DND-41 (cell line): ENCODE results near the gene SLC45A3.

Experiments
- ATAC-seq: fragments of 200-7000 bp; cut with Tn5 transposase; 3 replicates; pipeline ENCODE4 v1.9.1; 2021; ENCODE audit warnings: low read depth; ENCODE audit not compliant: insufficient read depth
- DNase-seq: peaks from one replicate; pipeline ENCODE4 v3.0.0-alpha.2; 2020
- H2AFZ ChIP-seq: 2 replicates; pipeline ENCODE4 v1.6.0; 2012; ENCODE audit warnings: low read depth, low read length
- H3K27ac ChIP-seq: 2 replicates; pipeline ENCODE4 v1.5.1; 2012; ENCODE audit warnings: low read length, inconsistent platforms
- H3K27me3 ChIP-seq: fragments of 200-600 bp; sonication (generic); 2 replicates; pipeline ENCODE4 v1.6.0; 2012; ENCODE audit warnings: low read length, mild to moderate bottlenecking, inconsistent platforms; ENCODE audit not compliant: insufficient read depth, poor library complexity
- H3K36me3 ChIP-seq: 2 replicates; pipeline ENCODE4 v1.5.1; 2012; ENCODE audit warnings: low read length, inconsistent platforms; ENCODE audit not compliant: insufficient read depth
- H3K4me1 ChIP-seq: 2 replicates; pipeline ENCODE4 v1.5.1; 2012; ENCODE audit warnings: mild to moderate bottlenecking, low read length; ENCODE audit not compliant: insufficient read depth
- H3K4me2 ChIP-seq: 2 replicates; pipeline ENCODE4 v1.6.0; 2012; ENCODE audit warnings: mild to moderate bottlenecking, moderate library complexity, low read length, inconsistent platforms; ENCODE audit not compliant: insufficient read depth
- H3K4me3 ChIP-seq, 2 experiments: fragments of 200-600 bp in 1 of 2; shearing (Covaris generic) in 1 of 2; 2 replicates each; pipeline ENCODE4 v1.5.1; 2012 to 2016; ENCODE audit warnings: inconsistent platforms in 2 of 2, low read length in 2 of 2, mild to moderate bottlenecking in 2 of 2, low read depth in 1 of 2, moderate library complexity in 1 of 2
- H3K79me2 ChIP-seq: 2 replicates; pipeline ENCODE4 v1.6.0; 2012; ENCODE audit warnings: low read length, inconsistent platforms; ENCODE audit not compliant: insufficient read depth
- H3K9ac ChIP-seq: 2 replicates; pipeline ENCODE4 v1.6.0; 2012; ENCODE audit warnings: low read depth, mild to moderate bottlenecking, inconsistent platforms, low read length, moderate library complexity
- H3K9me3 ChIP-seq: 2 replicates; pipeline ENCODE4 v1.5.1; 2012; ENCODE audit warnings: low read length, moderate library complexity, mild to moderate bottlenecking, inconsistent platforms; ENCODE audit not compliant: insufficient read depth, severe bottlenecking
- H4K20me1 ChIP-seq: 2 replicates; pipeline ENCODE4 v1.6.0; 2012; ENCODE audit warnings: low read length; ENCODE audit not compliant: insufficient read depth
- CTCF ChIP-seq: IDR thresholded peaks from 2 replicates; pipeline ENCODE4 v1.5.1; 2012; ENCODE audit warnings: borderline replicate concordance, low read length, moderate library complexity, mild to moderate bottlenecking; ENCODE audit not compliant: poor library complexity, severe bottlenecking; ENCODE audit errors: extremely low read depth
- EZH2 ChIP-seq: IDR thresholded peaks from 3 replicates; pipeline ENCODE4 v1.6.1; 2012; ENCODE audit warnings: borderline replicate concordance, low read depth, mild to moderate bottlenecking, moderate library complexity, low read length, inconsistent platforms; ENCODE audit not compliant: severe bottlenecking

Gene SLC45A3

GRCh38 chr1:205672970-205673369 is 7.3 kb downstream of the SLC45A3 start:
- H3K4me1 ChIP-seq: no peaks in the 10 kb centered on the region

GRCh38 chr1:205672395-205672889 is 7.9 kb downstream of the SLC45A3 start:
- TF ChIP-seq CTCF: no peak
- TF ChIP-seq EZH2: no peak
- Histone ChIP-seq H3K9me3 (no peaks in the 10 kb centered on the region), H3K4me3 (no peak overlapping the region), H3K36me3 (no peaks in the 10 kb centered on the region), H2AFZ (no peak overlapping the region), H3K79me2 (no peaks in the 10 kb centered on the region), H4K20me1 (peaks cover 8% of the 10 kb centered on the region), H3K9ac (no peak overlapping the region), H3K27ac (no peak overlapping the region), H3K27me3 (peaks cover 27% of the 10 kb centered on the region), H3K4me1 (no peaks in the 10 kb centered on the region), H3K4me2 (no peak overlapping the region)
- DNase-seq: no peak
- no peak for ATAC-seq

More at GRCh38 chr1:205672970-205673369, 7.3 kb downstream of the SLC45A3 start:
- Histone ChIP-seq H3K36me3 (no peaks in the 10 kb centered on the region), H2AFZ (no peak overlapping the region), H3K9ac (no peak overlapping the region), H3K4me2 (no peak overlapping the region), H3K4me3 (no peak overlapping the region), H3K27me3 (peaks cover 24% of the 10 kb centered on the region), H3K9me3 (no peaks in the 10 kb centered on the region), H3K79me2 (no peaks in the 10 kb centered on the region), H4K20me1 (peaks cover 8% of the 10 kb centered on the region), H3K27ac (no peak overlapping the region)
- DNase-seq: no peak
- ATAC-seq: no peak
- no peak for TF ChIP-seq CTCF
- no peak for TF ChIP-seq EZH2

DNA sequence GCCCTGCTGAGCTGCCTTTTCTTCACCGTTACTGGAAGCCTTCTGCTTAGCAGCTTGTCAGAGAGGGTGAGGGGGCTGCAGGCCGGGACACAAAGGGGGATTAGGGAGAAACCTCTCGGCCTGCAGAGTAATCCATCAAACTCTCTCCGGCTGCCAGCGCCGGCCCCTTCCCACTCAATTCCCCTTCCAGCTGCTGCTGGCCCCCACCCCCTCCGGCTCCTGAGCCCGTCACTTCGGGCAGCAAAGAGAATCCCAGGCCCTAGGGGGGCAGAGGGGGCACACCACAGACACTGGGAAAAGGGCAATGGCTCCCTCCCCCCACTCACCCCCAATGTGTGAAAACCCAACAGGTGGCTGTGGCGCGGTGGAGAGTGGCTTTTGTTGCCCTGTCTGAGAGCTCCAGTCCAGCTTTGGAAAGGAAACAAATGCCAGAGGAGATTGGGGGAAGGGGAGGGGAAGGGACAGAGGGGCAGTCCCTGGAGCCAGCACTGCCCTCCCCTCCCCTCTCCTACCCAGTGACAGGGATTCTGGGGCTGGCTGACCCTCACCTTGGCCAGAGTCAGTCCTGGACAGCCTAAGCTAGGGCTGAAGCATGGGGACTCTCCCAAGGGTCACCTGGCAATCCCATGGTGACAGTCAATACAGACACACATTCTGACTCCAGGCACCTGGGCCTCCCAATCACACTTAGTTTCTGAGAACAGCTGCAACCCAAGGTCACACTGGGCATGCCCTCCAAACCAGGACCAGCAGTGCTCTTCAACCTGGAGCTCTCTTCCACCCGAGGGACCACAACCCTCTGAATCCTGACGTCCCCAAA is 9.5 kb downstream of the SLC45A3 start:
- H3K4me3 ChIP-seq: no peak overlapping the region
- H3K36me3 ChIP-seq: no peaks in the 10 kb centered on the region
- DNase-seq (no peak), ATAC-seq (no peak)
- H2AFZ ChIP-seq: no peak overlapping the region
- H4K20me1 ChIP-seq: peaks cover 8% of the 10 kb centered on the region
- no peaks in the 10 kb centered on the region for H3K4me1 ChIP-seq
- H3K27me3 ChIP-seq: peaks cover 19% of the 10 kb centered on the region
- TF ChIP-seq EZH2 (no peak), CTCF (no peak)
- H3K27ac ChIP-seq: no peak overlapping the region
- no peaks in the 10 kb centered on the region for H3K79me2 ChIP-seq
- H3K9ac ChIP-seq: no peak overlapping the region
- no peak overlapping the region for H3K4me2 ChIP-seq
- H3K9me3 ChIP-seq: no peaks in the 10 kb centered on the region
